ENCODE measurements around the gene TIMM9. TPM values are rescaled to one million over a fixed set of nuclear protein-coding genes. Genes with fewer than 3 reads are reported as not detected.
"Not testable (repeated sequence)": the region's sequence is repeated elsewhere in the genome, so short reads cannot be mapped to it uniquely, and the experiment has no call there.

The TIMM9 gene
- total RNA-seq, 2 experiments from 2014 or later: 61.4 to 66.7 TPM

GRCh38 chr14:58430156-58430555 is 2.8 kb upstream of the TIMM9 start:
- H3K27ac Mint-ChIP-seq: peak overlapping the region; percentile 52
- ChIA-PET POLR2A (interaction anchor here (1.0 to 1.8 kb wide), 3 partner anchors 132 to 185 kb away, joined by 4 to 8 read pairs (median 5); partner anchors contain the start of genes ARID4A and PSMA3), CTCF (interaction anchor here (1.1 kb wide), 1 partner anchor 26 kb away, joined by 3 read pairs; no protein-coding TSS in a partner anchor)
- H3K4me1 Mint-ChIP-seq (ENCODE audit: low read depth): peaks cover 35% of the 10 kb centered on the region
- H3K36me3 Mint-ChIP-seq: peaks cover 29% of the 10 kb centered on the region
- H3K9me3 Mint-ChIP-seq: no peaks in the 10 kb centered on the region
- DNase-seq: no peak
- peaks cover 2% of the 10 kb centered on the region for H3K27me3 Mint-ChIP-seq
- intact Hi-C loops (cut with micrococcal nuclease): loop anchor here (1.0 kb wide), 4 partner anchors 142 to 758 kb away; partner anchors contain the start of genes DAAM1 and DACT1
- peak overlapping the region; percentile 53 for H3K4me3 Mint-ChIP-seq

GRCh38 chr14:58428118-58428683 is 870 bp upstream of the TIMM9 start:
- ChIA-PET POLR2A (interaction anchor here (0.8 to 2.7 kb wide), 5 partner anchors 129 to 1056 kb away, joined by 4 to 37 read pairs (median 8); partner anchors contain the start of genes ACTR10, ARID4A, JKAMP and L3HYPDH), CTCF (interaction anchor here (1.2 to 1.3 kb wide), 2 partner anchors 21 to 32 kb away, joined by 3 to 5 read pairs; no protein-coding TSS in a partner anchor)
- peak overlapping the region; percentile 86 for H3K4me3 Mint-ChIP-seq
- intact Hi-C loops (cut with micrococcal nuclease): loop anchor here (2.0 to 10.0 kb wide), 2 partner anchors 1033 to 1055 kb away; partner anchors contain the start of gene NAA30
- H3K9me3 Mint-ChIP-seq: no peaks in the 10 kb centered on the region
- peak; percentile 33 for DNase-seq
- H3K4me1 Mint-ChIP-seq (ENCODE audit: low read depth): peaks cover 45% of the 10 kb centered on the region
- H3K27me3 Mint-ChIP-seq: peaks cover 2% of the 10 kb centered on the region
- H3K27ac Mint-ChIP-seq: peak overlapping the region; percentile 91
- peaks cover 21% of the 10 kb centered on the region for H3K36me3 Mint-ChIP-seq

- Mint-ChIP-seq H3K4me1 (ENCODE audit: low read depth) (peaks cover 43% of the 10 kb centered on the region), H3K9me3 (no peaks in the 10 kb centered on the region), H3K4me3 (peak overlapping the region; percentile 86), H3K27me3 (peaks cover 2% of the 10 kb centered on the region), H3K27ac (peak overlapping the region; percentile 91), H3K36me3 (peaks cover 17% of the 10 kb centered on the region)
- intact Hi-C loops (cut with micrococcal nuclease): loop anchor here (1.0 to 10.0 kb wide), 7 partner anchors 30 to 1158 kb away; partner anchors contain the start of genes ACTR10, AP5M1, ARID4A and EXOC5
- CTCF ChIA-PET: interaction anchor here (1.2 to 1.5 kb wide), 4 partner anchors 20 to 182 kb away, joined by 3 to 5 read pairs (median 4); partner anchors contain the start of genes PSMA3 and TOMM20L
- POLR2A ChIA-PET: interaction anchor here (0.9 to 2.7 kb wide), 10 partner anchors 11 to 1158 kb away, joined by 3 to 37 read pairs (median 4); partner anchors contain the start of genes ACTR10, AP5M1, ARID4A and EXOC5
- peak; percentile 61 for DNase-seq
Observed at GRCh38 chr14:58426670-58427280, 556 bp downstream of the TIMM9 start.

- H3K9me3 Mint-ChIP-seq; H3K4me3 Mint-ChIP-seq; H3K27ac Mint-ChIP-seq; POLR2A ChIA-PET; DNase-seq; H3K27me3 Mint-ChIP-seq; CTCF ChIA-PET; intact Hi-C loops (cut with micrococcal nuclease): not testable (repeated sequence)
- Mint-ChIP-seq H3K4me1 (ENCODE audit: low read depth) (peaks cover 21% of the 10 kb centered on the region), H3K36me3 (peaks cover 43% of the 10 kb centered on the region)
Observed at GRCh38 chr14:58416934-58417333, 10.4 kb downstream of the TIMM9 start.

GRCh38 chr14:58415636-58416547 is 11.4 kb downstream of the TIMM9 start:
- ChIA-PET POLR2A (no interaction called here), CTCF (no interaction called here)
- H3K36me3 Mint-ChIP-seq: peaks cover 45% of the 10 kb centered on the region
- no peak overlapping the region for H3K4me3 Mint-ChIP-seq
- intact Hi-C loops (cut with micrococcal nuclease): no loop called here
- no peaks in the 10 kb centered on the region for H3K27me3 Mint-ChIP-seq
- H3K27ac Mint-ChIP-seq: no peak overlapping the region
- peaks cover 2% of the 10 kb centered on the region for H3K9me3 Mint-ChIP-seq
- peaks cover 21% of the 10 kb centered on the region for H3K4me1 Mint-ChIP-seq (ENCODE audit: low read depth)
- no peak for DNase-seq

GRCh38 chr14:58414845-58415244 is 12.5 kb downstream of the TIMM9 start:
- ChIA-PET POLR2A (no interaction called here), CTCF (no interaction called here)
- peaks cover 2% of the 10 kb centered on the region for H3K9me3 Mint-ChIP-seq
- intact Hi-C loops (cut with micrococcal nuclease): no loop called here
- H3K4me1 Mint-ChIP-seq (ENCODE audit: low read depth): peaks cover 21% of the 10 kb centered on the region
- DNase-seq: no peak
- H3K27ac Mint-ChIP-seq: no peak overlapping the region
- H3K36me3 Mint-ChIP-seq: peaks cover 45% of the 10 kb centered on the region
- no peak overlapping the region for H3K4me3 Mint-ChIP-seq
- H3K27me3 Mint-ChIP-seq: no peaks in the 10 kb centered on the region

GRCh38 chr14:58408681-58409215 is 18.6 kb downstream of the TIMM9 start:
- H3K4me1 Mint-ChIP-seq (ENCODE audit: low read depth): no peaks in the 10 kb centered on the region
- POLR2A ChIA-PET: no interaction called here
- H3K27me3 Mint-ChIP-seq: no peaks in the 10 kb centered on the region
- DNase-seq: no peak
- intact Hi-C loops (cut with micrococcal nuclease): no loop called here
- CTCF ChIA-PET: no interaction called here
- H3K27ac Mint-ChIP-seq: no peak overlapping the region
- H3K4me3 Mint-ChIP-seq: no peak overlapping the region
- peaks cover 31% of the 10 kb centered on the region for H3K36me3 Mint-ChIP-seq
- no peaks in the 10 kb centered on the region for H3K9me3 Mint-ChIP-seq

- Mint-ChIP-seq H3K4me1 (ENCODE audit: low read depth) (peaks cover under 1% of the 10 kb centered on the region), H3K27me3 (no peaks in the 10 kb centered on the region), H3K27ac (no peak overlapping the region), H3K9me3 (no peaks in the 10 kb centered on the region), H3K4me3 (no peak overlapping the region), H3K36me3 (peaks cover 5% of the 10 kb centered on the region)
- ChIA-PET CTCF (no interaction called here), POLR2A (interaction anchor here (0.5 kb wide), 1 partner anchor 333 kb away, joined by 4 read pairs; no protein-coding TSS in a partner anchor)
- DNase-seq: no peak
- intact Hi-C loops (cut with micrococcal nuclease): no loop called here
Observed at GRCh38 chr14:58401587-58401986, 25.7 kb downstream of the TIMM9 start.

- Mint-ChIP-seq H3K4me3 (no peak overlapping the region), H3K27me3 (no peaks in the 10 kb centered on the region), H3K27ac (no peak overlapping the region), H3K36me3 (peaks cover 2% of the 10 kb centered on the region), H3K4me1 (ENCODE audit: low read depth) (peaks cover 11% of the 10 kb centered on the region), H3K9me3 (no peaks in the 10 kb centered on the region)
- ChIA-PET CTCF (no interaction called here), POLR2A (interaction anchor here (1.1 kb wide), 1 partner anchor 28 kb away, joined by 3 read pairs; the partner anchor contains the start of genes KIAA0586 and TIMM9)
- DNase-seq: no peak
- intact Hi-C loops (cut with micrococcal nuclease): loop anchor here (10.0 kb wide), 1 partner anchor 154 kb away; the partner anchor contains the start of gene PSMA3
Observed at GRCh38 chr14:58398895-58399294, 28.4 kb downstream of the TIMM9 start.

- peaks cover 11% of the 10 kb centered on the region for H3K4me1 Mint-ChIP-seq (ENCODE audit: low read depth)
- H3K27me3 Mint-ChIP-seq: no peaks in the 10 kb centered on the region
- POLR2A ChIA-PET: interaction anchor here (1.1 kb wide), 1 partner anchor 29 kb away, joined by 3 read pairs; the partner anchor contains the start of genes KIAA0586 and TIMM9
- CTCF ChIA-PET: no interaction called here
- peaks cover 2% of the 10 kb centered on the region for H3K36me3 Mint-ChIP-seq
- intact Hi-C loops (cut with micrococcal nuclease): loop anchor here (10.0 kb wide), 1 partner anchor 154 kb away; the partner anchor contains the start of gene PSMA3
- H3K4me3 Mint-ChIP-seq: no peak overlapping the region
- no peaks in the 10 kb centered on the region for H3K9me3 Mint-ChIP-seq
- DNase-seq: no peak
- no peak overlapping the region for H3K27ac Mint-ChIP-seq
Observed at GRCh38 chr14:58398495-58398894, 28.8 kb downstream of the TIMM9 start.

GRCh38 chr14:58397156-58397555 is 30.2 kb downstream of the TIMM9 start:
- Mint-ChIP-seq H3K9me3 (no peaks in the 10 kb centered on the region), H3K27me3 (no peaks in the 10 kb centered on the region), H3K4me1 (ENCODE audit: low read depth) (peaks cover 11% of the 10 kb centered on the region), H3K27ac (no peak overlapping the region), H3K4me3 (no peak overlapping the region), H3K36me3 (peaks cover 1% of the 10 kb centered on the region)
- intact Hi-C loops (cut with micrococcal nuclease): loop anchor here (2.0 to 10.0 kb wide), 2 partner anchors 30 to 152 kb away; partner anchors contain the start of genes KIAA0586, PSMA3 and TIMM9
- POLR2A ChIA-PET: interaction anchor here (1.2 kb wide), 1 partner anchor 99 kb away, joined by 3 read pairs; the partner anchor contains the start of gene ARID4A
- DNase-seq: no peak
- CTCF ChIA-PET: interaction anchor here (0.9 to 2.1 kb wide), 7 partner anchors 22 to 290 kb away, joined by 3 to 9 read pairs (median 4); partner anchors contain the start of genes ARID4A, KIAA0586, PSMA3 and TIMM9
